ENCODE data around the gene TRPC4AP. TPM values are rescaled to one million over a fixed set of nuclear protein-coding genes. Genes with fewer than 3 reads are reported as not detected.

TRPC4AP gene
- total RNA-seq, 4 donors from 2014 or later = 57.3 to 85.3 (median 70.1) TPM

GRCh38 chr20:34995192-34995591 is 97.4 kb downstream of the TRPC4AP start:
- H3K27ac ChIP-seq = no peak overlapping the region
- WGBS, 2 donors (ENCODE audit: low coverage in 1 of 2) = 93 to 98% methylated on average over 8 to 14 of the region's 14 CpGs
- no peak for TF ChIP-seq POLR2A (IDR thresholded peaks at IDR 0.05)
- no peak for TF ChIP-seq EP300 (IDR thresholded peaks at IDR 0.05; ENCODE audit: low read depth)
- no peak for TF ChIP-seq POLR2AphosphoS5 (IDR thresholded peaks at IDR 0.05)
- TF ChIP-seq, protein P1, sequence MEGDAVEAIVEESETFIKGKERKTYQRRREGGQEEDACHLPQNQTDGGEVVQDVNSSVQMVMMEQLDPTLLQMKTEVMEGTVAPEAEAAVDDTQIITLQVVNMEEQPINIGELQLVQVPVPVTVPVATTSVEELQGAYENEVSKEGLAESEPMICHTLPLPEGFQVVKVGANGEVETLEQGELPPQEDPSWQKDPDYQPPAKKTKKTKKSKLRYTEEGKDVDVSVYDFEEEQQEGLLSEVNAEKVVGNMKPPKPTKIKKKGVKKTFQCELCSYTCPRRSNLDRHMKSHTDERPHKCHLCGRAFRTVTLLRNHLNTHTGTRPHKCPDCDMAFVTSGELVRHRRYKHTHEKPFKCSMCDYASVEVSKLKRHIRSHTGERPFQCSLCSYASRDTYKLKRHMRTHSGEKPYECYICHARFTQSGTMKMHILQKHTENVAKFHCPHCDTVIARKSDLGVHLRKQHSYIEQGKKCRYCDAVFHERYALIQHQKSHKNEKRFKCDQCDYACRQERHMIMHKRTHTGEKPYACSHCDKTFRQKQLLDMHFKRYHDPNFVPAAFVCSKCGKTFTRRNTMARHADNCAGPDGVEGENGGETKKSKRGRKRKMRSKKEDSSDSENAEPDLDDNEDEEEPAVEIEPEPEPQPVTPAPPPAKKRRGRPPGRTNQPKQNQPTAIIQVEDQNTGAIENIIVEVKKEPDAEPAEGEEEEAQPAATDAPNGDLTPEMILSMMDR (IDR thresholded peaks at IDR 0.05) = no peak
- H3K4me3 ChIP-seq = no peak overlapping the region
- DNase-seq = no peak
- H3K9me3 ChIP-seq = no peaks in the 10 kb centered on the region
- in situ Hi-C loops (cut with MboI; ENCODE audit: low pct_ligation_motif_present in 1 of 4, low pct_unique_long_range_greater_than_20kb in 1 of 4, low sequenced_read_pairs in 3 of 4) (no loop called here), intact Hi-C loops (cut with DNase I; ENCODE audit: low total_unique reads) (no loop called here)
- peaks cover 0 to 12% (median 5%) of the 10 kb centered on the region in 4 donors for H3K36me3 ChIP-seq
- no peaks in the 10 kb centered on the region for H3K27me3 ChIP-seq
- H3K4me1 ChIP-seq = peaks cover 0 to 13% (median 10%) of the 10 kb centered on the region in 4 donors

GRCh38 chr20:34994509-34995131 is 98.0 kb downstream of the TRPC4AP start:
- Histone ChIP-seq H3K9me3 (no peaks in the 10 kb centered on the region), H3K27ac (no peak overlapping the region), H3K27me3 (no peaks in the 10 kb centered on the region), H3K4me3 (no peak overlapping the region), H3K36me3 (peaks cover 0 to 12% (median 3%) of the 10 kb centered on the region in 4 donors), H3K4me1 (peaks cover 0 to 13% (median 10%) of the 10 kb centered on the region in 4 donors)
- WGBS, 2 donors (ENCODE audit: low coverage in 1 of 2) = 81% methylated on average over 14 of the region's 14 CpGs; no CpG with 5 or more reads in 1 of the 2 donors
- no peak for DNase-seq
- intact Hi-C loops (cut with DNase I; ENCODE audit: low total_unique reads) = no loop called here
- no peak for TF ChIP-seq POLR2AphosphoS5 (IDR thresholded peaks at IDR 0.05)
- TF ChIP-seq, protein P1 (IDR thresholded peaks at IDR 0.05) = no peak
- TF ChIP-seq EP300 (IDR thresholded peaks at IDR 0.05; ENCODE audit: low read depth) = no peak
- TF ChIP-seq POLR2A (IDR thresholded peaks at IDR 0.05) = no peak
- in situ Hi-C loops (cut with MboI; ENCODE audit: low pct_ligation_motif_present in 1 of 4, low pct_unique_long_range_greater_than_20kb in 1 of 4, low sequenced_read_pairs in 3 of 4) = no loop called here

GRCh38 chr20:34993941-34994508 is 98.6 kb downstream of the TRPC4AP start:
- in situ Hi-C loops (cut with MboI; ENCODE audit: low pct_ligation_motif_present in 1 of 4, low pct_unique_long_range_greater_than_20kb in 1 of 4, low sequenced_read_pairs in 3 of 4) = no loop called here
- Histone ChIP-seq H3K9me3 (no peaks in the 10 kb centered on the region), H3K27me3 (no peaks in the 10 kb centered on the region), H3K27ac (no peak overlapping the region), H3K36me3 (peaks cover 0 to 12% (median 3%) of the 10 kb centered on the region in 4 donors), H3K4me3 (no peak overlapping the region), H3K4me1 (peaks cover 0 to 13% (median 10%) of the 10 kb centered on the region in 4 donors)
- no peak for DNase-seq
- WGBS, 2 donors (ENCODE audit: low coverage in 1 of 2) = 95% methylated on average over 20 of the region's 22 CpGs; no CpG with 5 or more reads in 1 of the 2 donors
- TF ChIP-seq EP300 (IDR thresholded peaks at IDR 0.05; ENCODE audit: low read depth) = no peak
- no peak for TF ChIP-seq POLR2A (IDR thresholded peaks at IDR 0.05)
- TF ChIP-seq, protein P1 (IDR thresholded peaks at IDR 0.05) = no peak
- no peak for TF ChIP-seq POLR2AphosphoS5 (IDR thresholded peaks at IDR 0.05)
- intact Hi-C loops (cut with DNase I; ENCODE audit: low total_unique reads) = no loop called here

GRCh38 chr20:34992751-34993417 is 99.7 kb downstream of the TRPC4AP start:
- WGBS, 2 donors (ENCODE audit: low coverage in 1 of 2) = 98 to 100% methylated on average over 1 to 20 of the region's 20 CpGs
- H3K36me3 ChIP-seq = peaks cover 0 to 3% (median 0%) of the 10 kb centered on the region in 4 donors

More at GRCh38 chr20:34992751-34993417, 99.7 kb downstream of the TRPC4AP start:
- DNase-seq = no peak
- intact Hi-C loops (cut with DNase I; ENCODE audit: low total_unique reads) (no loop called here), in situ Hi-C loops (cut with MboI; ENCODE audit: low pct_ligation_motif_present in 1 of 4, low pct_unique_long_range_greater_than_20kb in 1 of 4, low sequenced_read_pairs in 3 of 4) (no loop called here)
- no peaks in the 10 kb centered on the region for H3K9me3 ChIP-seq
- H3K4me1 ChIP-seq = peaks cover 0 to 10% (median 9%) of the 10 kb centered on the region in 4 donors
- H3K27ac ChIP-seq = no peak overlapping the region
- H3K27me3 ChIP-seq = no peaks in the 10 kb centered on the region
- no peak overlapping the region for H3K4me3 ChIP-seq
- no peak for TF ChIP-seq EP300 (IDR thresholded peaks at IDR 0.05; ENCODE audit: low read depth)
- TF ChIP-seq POLR2A (IDR thresholded peaks at IDR 0.05) = no peak
- no peak for TF ChIP-seq POLR2AphosphoS5 (IDR thresholded peaks at IDR 0.05)
- TF ChIP-seq, protein P1 (IDR thresholded peaks at IDR 0.05) = no peak

All from transverse colon (tissue), 4 donors.